MCF 10A (cell line): ENCODE data around the gene ERC2. TPM values are rescaled to one million over a fixed set of nuclear protein-coding genes. Genes with fewer than 3 reads are reported as not detected.
A peak's percentile ranks its signal among the peaks of the same experiment; 100 is the strongest.

Experiments used
- BruUV-seq: library from RNA; stranded (reverse); fragments of 400-500 nt; replicated peaks from 2 replicates; lab custom pipeline; 2021; lab: Mats Ljungman, UMichigan
- CTCF ChIA-PET: fragments of 300-600 bp; sonication (Branson Sonifier 250); formaldehyde crosslinking; extraction: SDS; loops from one replicate; lab custom pipeline; 2021; ENCODE audit warnings: antibody characterized with exemption, inconsistent platforms; lab: Yijun Ruan, JAX
- POLR2A ChIA-PET: fragments of 300-600, 350-650 bp; sonication (Branson Sonifier 250); formaldehyde crosslinking; extraction: SDS; loops from one replicate; lab custom pipeline; 2020; ENCODE audit warnings: antibody characterized with exemption, inconsistent platforms; lab: Yijun Ruan, JAX
- DNase-seq: peaks from one replicate; pipeline ENCODE4 v3.0.0-alpha.2; 2018; ENCODE audit not compliant: unreplicated experiment
- H3K27ac Mint-ChIP-seq: one replicate; pipeline ENCODE4 v1.8.0; 2022; ENCODE audit warnings: mild to moderate bottlenecking, low read depth, mixed read lengths; ENCODE audit not compliant: unreplicated experiment
- H3K27me3 Mint-ChIP-seq: one replicate; pipeline ENCODE4 v1.8.0; 2022; ENCODE audit warnings: mixed read lengths; ENCODE audit not compliant: insufficient read depth, unreplicated experiment
- H3K36me3 Mint-ChIP-seq: one replicate; pipeline ENCODE4 v1.8.0; 2022; ENCODE audit warnings: mild to moderate bottlenecking, moderate library complexity, mixed read lengths; ENCODE audit not compliant: insufficient read depth, unreplicated experiment
- H3K4me1 Mint-ChIP-seq: one replicate; pipeline ENCODE4 v1.8.0; 2022; ENCODE audit warnings: mixed read lengths; ENCODE audit not compliant: insufficient read depth, unreplicated experiment
- H3K4me3 Mint-ChIP-seq: one replicate; pipeline ENCODE4 v1.8.0; 2022; ENCODE audit warnings: mild to moderate bottlenecking, moderate library complexity, mixed read lengths; ENCODE audit not compliant: unreplicated experiment
- H3K9me3 Mint-ChIP-seq: one replicate; pipeline ENCODE4 v1.8.0; 2022; ENCODE audit warnings: mixed read lengths; ENCODE audit not compliant: unreplicated experiment
- intact Hi-C: fragments of 100-400 bp; cut with micrococcal nuclease; formaldehyde crosslinking; loops from 2 replicates; pipeline ENCODE4 v1.14.1; 2022
- total RNA-seq: library from RNA; stranded (reverse); gene quantifications from 2 replicates; pipeline ENCODE4 v1.2.3, GENCODE V29; 2022
- TF ChIP-seq, protein P1 (sequence below): fragments of 200-600 bp; IDR thresholded peaks from one replicate; pipeline ENCODE4 v1.8.0; 2022; ENCODE audit warnings: antibody characterized with exemption, mild to moderate bottlenecking; ENCODE audit not compliant: unreplicated experiment

The ERC2 gene
- total RNA-seq, 1 experiment from 2014 or later, result 0.42 TPM

DNA sequence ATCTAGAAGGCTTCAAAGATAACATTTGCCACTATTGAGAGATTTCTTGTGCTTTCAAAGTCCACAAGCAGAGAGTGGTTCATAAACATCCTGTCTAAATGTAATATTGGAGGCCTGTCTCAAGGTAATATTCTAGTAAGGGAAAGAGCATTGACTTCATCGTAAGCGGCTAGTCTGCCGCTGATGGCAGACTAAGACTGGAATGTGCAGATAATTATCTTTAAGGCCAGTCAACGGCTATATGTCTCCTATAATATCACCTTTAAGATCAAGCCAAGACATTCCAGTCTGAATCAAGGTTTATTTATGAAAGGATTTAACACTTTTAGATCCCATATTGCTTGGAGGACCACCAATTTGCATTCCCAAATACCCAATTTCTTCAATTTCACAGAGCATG is 557.0 kb downstream of the ERC2 start:
- Mint-ChIP-seq H3K36me3 (no peaks in the 10 kb centered on the region), H3K27ac (no peak overlapping the region), H3K4me1 (peaks cover 7% of the 10 kb centered on the region), H3K27me3 (no peaks in the 10 kb centered on the region), H3K4me3 (no peak overlapping the region), H3K9me3 (no peaks in the 10 kb centered on the region)
- DNase-seq, result no peak
- intact Hi-C loops, result no loop called here
- TF ChIP-seq, protein P1, sequence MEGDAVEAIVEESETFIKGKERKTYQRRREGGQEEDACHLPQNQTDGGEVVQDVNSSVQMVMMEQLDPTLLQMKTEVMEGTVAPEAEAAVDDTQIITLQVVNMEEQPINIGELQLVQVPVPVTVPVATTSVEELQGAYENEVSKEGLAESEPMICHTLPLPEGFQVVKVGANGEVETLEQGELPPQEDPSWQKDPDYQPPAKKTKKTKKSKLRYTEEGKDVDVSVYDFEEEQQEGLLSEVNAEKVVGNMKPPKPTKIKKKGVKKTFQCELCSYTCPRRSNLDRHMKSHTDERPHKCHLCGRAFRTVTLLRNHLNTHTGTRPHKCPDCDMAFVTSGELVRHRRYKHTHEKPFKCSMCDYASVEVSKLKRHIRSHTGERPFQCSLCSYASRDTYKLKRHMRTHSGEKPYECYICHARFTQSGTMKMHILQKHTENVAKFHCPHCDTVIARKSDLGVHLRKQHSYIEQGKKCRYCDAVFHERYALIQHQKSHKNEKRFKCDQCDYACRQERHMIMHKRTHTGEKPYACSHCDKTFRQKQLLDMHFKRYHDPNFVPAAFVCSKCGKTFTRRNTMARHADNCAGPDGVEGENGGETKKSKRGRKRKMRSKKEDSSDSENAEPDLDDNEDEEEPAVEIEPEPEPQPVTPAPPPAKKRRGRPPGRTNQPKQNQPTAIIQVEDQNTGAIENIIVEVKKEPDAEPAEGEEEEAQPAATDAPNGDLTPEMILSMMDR, result no peak
- no TSS peak for BruUV-seq
- ChIA-PET POLR2A (no interaction called here), CTCF (interaction anchor here (0.6 kb wide), 1 partner anchor 32 kb away, joined by 3 read pairs; no protein-coding TSS in a partner anchor)

DNA sequence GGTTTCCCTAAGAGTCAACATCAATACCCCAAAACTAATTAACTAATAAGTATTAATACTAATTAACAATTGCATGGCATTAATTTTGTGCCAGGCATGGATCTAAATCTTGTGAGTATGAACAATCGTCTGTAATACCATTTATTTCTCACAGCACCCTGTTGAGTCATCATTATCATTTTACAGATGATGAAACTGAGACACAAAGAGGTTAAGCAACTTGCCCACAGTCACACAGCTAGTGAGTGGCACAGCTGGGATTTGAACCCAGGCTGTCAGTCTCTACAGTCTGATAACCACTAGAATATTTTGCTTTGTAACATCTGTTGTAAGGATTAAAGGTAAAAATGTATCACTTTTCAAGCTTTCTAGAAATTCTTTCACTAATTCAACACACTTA is 557.7 kb downstream of the ERC2 start:
- TF ChIP-seq, protein P1, result no peak
- H3K36me3 Mint-ChIP-seq, result no peaks in the 10 kb centered on the region
- no peaks in the 10 kb centered on the region for H3K27me3 Mint-ChIP-seq
- H3K27ac Mint-ChIP-seq, result no peak overlapping the region
- no peaks in the 10 kb centered on the region for H3K9me3 Mint-ChIP-seq
- no TSS peak for BruUV-seq
- H3K4me3 Mint-ChIP-seq, result no peak overlapping the region
- POLR2A ChIA-PET, result no interaction called here
- intact Hi-C loops, result no loop called here
- CTCF ChIA-PET, result interaction anchor here (0.6 kb wide), 1 partner anchor 33 kb away, joined by 3 read pairs; no protein-coding TSS in a partner anchor
- peaks cover 7% of the 10 kb centered on the region for H3K4me1 Mint-ChIP-seq
- DNase-seq, result peak; percentile 68

DNA sequence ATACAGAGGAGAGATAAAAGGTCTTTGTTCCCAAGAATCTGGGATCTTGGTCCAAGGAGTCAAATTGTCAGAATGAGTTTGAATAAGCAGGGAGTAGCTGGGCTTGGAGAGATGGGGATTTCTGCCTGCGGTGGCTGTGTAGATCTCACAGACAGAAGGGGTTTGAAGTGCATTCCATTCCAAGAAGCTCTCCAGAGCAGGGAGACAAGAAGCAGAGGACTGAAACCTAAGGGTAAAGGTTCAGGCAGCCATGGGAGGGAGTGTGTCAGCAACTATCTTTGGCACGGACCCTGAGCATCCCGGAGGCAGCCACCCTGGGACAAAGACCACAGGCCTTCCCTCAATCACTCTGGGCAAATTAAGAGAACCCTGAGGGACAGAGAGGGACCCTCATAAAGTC is 558.9 kb downstream of the ERC2 start:
- TF ChIP-seq, protein P1, result no peak
- intact Hi-C loops, result no loop called here
- Mint-ChIP-seq H3K4me1 (peaks cover 7% of the 10 kb centered on the region), H3K36me3 (no peaks in the 10 kb centered on the region), H3K4me3 (no peak overlapping the region), H3K27me3 (no peaks in the 10 kb centered on the region), H3K9me3 (no peaks in the 10 kb centered on the region), H3K27ac (no peak overlapping the region)
- BruUV-seq, result no TSS peak
- ChIA-PET CTCF (interaction anchor here (0.9 kb wide), 1 partner anchor 12 kb away, joined by 3 read pairs; no protein-coding TSS in a partner anchor), POLR2A (interaction anchor here (0.9 kb wide), 1 partner anchor 164 kb away, joined by 3 read pairs; no protein-coding TSS in a partner anchor)
- no peak for DNase-seq

DNA sequence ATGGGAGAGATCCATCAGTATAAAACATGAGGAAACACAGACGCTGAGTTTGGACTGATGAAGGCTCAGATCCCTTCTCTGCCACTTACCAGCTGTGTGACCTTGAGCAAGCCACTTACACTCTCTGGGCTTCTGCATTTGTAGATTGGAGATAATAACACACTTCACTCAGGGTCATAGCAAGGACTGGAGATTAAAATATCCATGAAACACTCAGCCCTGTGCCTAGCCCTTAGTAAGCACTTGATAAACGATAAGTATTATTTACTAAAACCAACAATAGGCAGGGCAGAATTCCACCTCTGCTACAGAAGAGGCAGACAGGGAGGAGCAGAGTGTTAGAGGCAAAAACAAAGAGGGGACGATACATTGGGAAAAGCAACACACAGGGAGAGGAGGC is 560.7 kb downstream of the ERC2 start:
- Mint-ChIP-seq H3K4me1 (peaks cover 7% of the 10 kb centered on the region), H3K27ac (no peak overlapping the region), H3K27me3 (no peaks in the 10 kb centered on the region), H3K9me3 (no peaks in the 10 kb centered on the region), H3K36me3 (no peaks in the 10 kb centered on the region), H3K4me3 (no peak overlapping the region)
- intact Hi-C loops, result no loop called here
- BruUV-seq, result no TSS peak
- POLR2A ChIA-PET, result interaction anchor here (0.9 to 1.1 kb wide), 2 partner anchors 10 to 26 kb away, joined by 3 read pairs; no protein-coding TSS in a partner anchor
- TF ChIP-seq, protein P1, result no peak
- no peak for DNase-seq
- CTCF ChIA-PET, result interaction anchor here (1.2 kb wide), 1 partner anchor 9 kb away, joined by 4 read pairs; no protein-coding TSS in a partner anchor
